Fibroblast of the aortic adventitia (primary cell): ENCODE measurements around the gene FGGY. TPM values are rescaled to one million over a fixed set of nuclear protein-coding genes. Genes with fewer than 3 reads are reported as not detected.
"Not testable (repeated sequence)": the region's sequence is repeated elsewhere in the genome, so short reads cannot be mapped to it uniquely, and the experiment has no call there.

Experiments
- DNase-seq: peaks from one replicate; pipeline ENCODE4 v3.0.0-alpha.2; 2010; ENCODE audit warnings: low read depth
- H3K4me3 ChIP-seq: 2 replicates; pipeline ENCODE4 v1.5.1; 2011; ENCODE audit warnings: low read depth, mild to moderate bottlenecking, control low read depth, low read length, moderate library complexity
- CTCF ChIP-seq: IDR thresholded peaks from 2 replicates; pipeline ENCODE4 v1.5.1; 2011; ENCODE audit warnings: mild to moderate bottlenecking, low read length, control low read depth, inconsistent platforms; ENCODE audit not compliant: insufficient read depth
- total RNA-seq: library from RNA; depleted of rRNA; stranded (reverse); fragments of >200 nt; gene quantifications from 2 replicates; pipeline ENCODE4 v1.2.3, GENCODE V29; 2012; ENCODE audit warnings: low replicate concordance

FGGY gene, protein sequence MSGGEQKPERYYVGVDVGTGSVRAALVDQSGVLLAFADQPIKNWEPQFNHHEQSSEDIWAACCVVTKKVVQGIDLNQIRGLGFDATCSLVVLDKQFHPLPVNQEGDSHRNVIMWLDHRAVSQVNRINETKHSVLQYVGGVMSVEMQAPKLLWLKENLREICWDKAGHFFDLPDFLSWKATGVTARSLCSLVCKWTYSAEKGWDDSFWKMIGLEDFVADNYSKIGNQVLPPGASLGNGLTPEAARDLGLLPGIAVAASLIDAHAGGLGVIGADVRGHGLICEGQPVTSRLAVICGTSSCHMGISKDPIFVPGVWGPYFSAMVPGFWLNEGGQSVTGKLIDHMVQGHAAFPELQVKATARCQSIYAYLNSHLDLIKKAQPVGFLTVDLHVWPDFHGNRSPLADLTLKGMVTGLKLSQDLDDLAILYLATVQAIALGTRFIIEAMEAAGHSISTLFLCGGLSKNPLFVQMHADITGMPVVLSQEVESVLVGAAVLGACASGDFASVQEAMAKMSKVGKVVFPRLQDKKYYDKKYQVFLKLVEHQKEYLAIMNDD
- 16.9 and 17.5 TPM in 2 replicates for total RNA-seq

GRCh38 chr1:59296358-59297256, at the start of gene FGGY:
TSS of gene FGGY (plus strand) at chr1:59297094. CDS start at chr1:59321550, 24,456 bp downstream.
- H3K4me3 ChIP-seq: peak within 1 kb of the TSS; percentile 82
- DNase-seq: peak; percentile 98
- no peak for TF ChIP-seq CTCF

DNA sequence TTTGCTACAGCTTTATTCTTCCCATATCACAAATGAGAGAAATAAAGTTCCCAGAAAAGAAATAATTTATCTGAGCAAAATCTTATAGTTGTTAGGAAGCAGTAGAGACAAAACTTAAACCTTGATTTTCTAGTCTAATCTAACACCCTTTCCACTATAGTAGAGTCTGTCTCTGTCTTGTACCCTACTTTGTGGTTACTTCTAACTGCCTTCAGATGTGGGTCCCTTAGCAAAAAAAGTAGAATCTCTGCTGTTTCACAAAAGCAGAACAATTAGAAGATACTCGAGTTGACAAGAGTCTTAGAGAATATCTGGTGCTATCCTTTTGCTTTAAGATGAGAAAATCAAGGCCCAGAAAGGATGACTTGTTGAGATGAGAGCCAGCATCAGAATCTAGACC, 48.1 kb upstream of the FGGY start:
- no peak for TF ChIP-seq CTCF
- H3K4me3 ChIP-seq: no peak overlapping the region

DNA sequence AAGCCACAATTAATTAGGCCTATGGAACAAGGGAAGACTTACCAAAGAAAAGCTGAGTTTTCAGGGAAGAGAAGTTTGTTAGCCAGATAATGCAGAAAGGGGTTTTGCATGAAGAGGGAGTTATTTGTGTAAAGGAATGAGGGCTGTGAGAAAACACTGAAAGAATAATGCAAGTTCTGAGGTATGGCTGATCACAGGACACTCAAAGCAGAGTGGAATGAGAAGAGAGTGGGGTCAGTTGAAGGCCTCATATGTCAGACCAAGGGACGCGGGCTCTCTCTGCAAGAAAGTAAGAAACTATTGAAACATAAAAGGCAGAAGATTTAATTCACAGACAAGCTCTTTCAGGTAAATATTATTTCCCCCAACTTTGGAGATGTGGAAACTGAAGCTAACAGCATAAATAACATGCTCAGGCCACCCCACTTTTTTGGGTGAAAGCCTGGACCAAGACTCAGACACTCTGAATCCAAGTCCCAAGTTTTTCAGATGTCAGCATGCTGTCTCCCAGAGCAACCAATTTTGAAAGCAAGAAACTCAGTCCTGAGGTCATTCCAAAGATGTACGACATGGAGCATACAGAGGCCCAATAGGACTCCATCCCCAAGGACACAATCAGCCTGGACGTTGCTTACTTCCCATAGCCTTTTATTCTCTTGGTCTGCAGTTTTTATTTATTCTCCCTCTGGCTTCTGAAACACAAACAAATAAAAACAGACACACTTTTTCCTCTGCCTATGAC, 47.3 kb upstream of the FGGY start:
- no peak for TF ChIP-seq CTCF
- H3K4me3 ChIP-seq: no peak overlapping the region
- no peak for DNase-seq

More for the DNA sequence above, 48.1 kb upstream of the FGGY start:
- DNase-seq: no peak

DNA sequence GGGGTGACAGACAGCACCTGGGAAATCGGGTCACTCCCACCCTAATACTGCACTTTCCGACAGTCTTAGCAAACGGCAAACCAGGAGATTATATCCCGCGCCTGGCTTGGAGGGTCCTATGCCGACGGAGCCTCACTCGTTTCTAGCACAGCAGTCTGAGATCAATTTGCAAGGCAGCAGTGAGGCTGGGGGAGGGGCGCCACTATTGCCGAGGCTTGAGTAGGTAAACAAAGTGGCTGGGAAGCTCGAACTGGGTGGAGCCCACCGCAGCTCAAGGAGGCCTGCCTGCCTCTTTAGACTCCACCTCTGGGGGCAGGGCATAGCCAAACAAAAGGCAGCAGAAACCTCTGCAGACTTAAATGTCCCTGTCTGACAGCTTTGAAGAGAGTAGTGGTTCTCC, 45.8 kb upstream of the FGGY start:
- not testable (repeated sequence) for DNase-seq, H3K4me3 ChIP-seq

DNA sequence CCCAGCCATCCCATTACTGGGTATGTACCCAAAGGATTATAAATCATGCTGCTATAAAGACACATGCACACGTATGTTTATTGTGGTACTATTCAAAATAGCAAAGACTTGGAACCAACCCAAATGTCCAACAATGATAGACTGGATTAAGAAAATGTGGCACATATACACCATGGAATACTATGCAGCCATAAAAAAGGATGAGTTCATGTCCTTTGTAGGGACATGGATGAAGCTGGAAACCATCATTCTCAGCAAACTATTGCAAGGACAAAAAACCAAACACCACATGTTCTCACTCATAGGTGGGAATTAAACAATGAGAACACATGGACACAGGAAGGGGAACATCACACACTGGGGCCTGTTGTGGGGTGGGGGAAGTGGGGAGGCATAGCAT, 40.5 kb upstream of the FGGY start:
- H3K4me3 ChIP-seq, DNase-seq: not testable (repeated sequence)

GRCh38 chr1:59258412-59259032, 38.4 kb upstream of the FGGY start:
- DNase-seq: no peak
- no peak overlapping the region for H3K4me3 ChIP-seq
- no peak for TF ChIP-seq CTCF

DNA sequence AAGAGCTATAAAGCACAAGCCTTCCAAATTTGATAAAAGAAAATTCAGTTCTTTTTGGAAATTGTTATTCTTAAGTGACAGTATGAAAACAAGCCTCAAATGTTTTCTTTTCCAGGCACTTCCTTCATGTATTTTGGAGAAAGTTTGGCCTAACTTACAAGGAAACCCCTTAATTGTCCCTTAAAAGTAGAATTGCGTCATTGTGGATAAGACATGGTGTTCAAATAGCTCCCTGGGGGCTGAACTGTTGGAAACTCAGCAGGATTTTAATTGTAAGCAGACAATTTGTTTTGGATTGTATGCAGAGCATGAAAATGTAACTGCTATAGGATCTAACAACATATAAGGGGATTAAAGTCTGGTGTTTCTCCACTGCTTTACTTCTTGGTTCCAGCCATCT, 35.4 kb upstream of the FGGY start:
- no peak for TF ChIP-seq CTCF
- H3K4me3 ChIP-seq: no peak overlapping the region
- DNase-seq: peak; percentile 62
